ENCODE measurements around the gene SSR2. TPM values are rescaled to one million over a fixed set of nuclear protein-coding genes. Genes with fewer than 3 reads are reported as not detected.

SSR2 gene
- total RNA-seq, 2 experiments from 2014 or later = 148 to 150 TPM

- Mint-ChIP-seq H3K27ac (peak overlapping the region; percentile 94), H3K4me3 (peak overlapping the region; percentile 82), H3K9me3 (no peaks in the 10 kb centered on the region), H3K4me1 (ENCODE audit: low read depth) (peaks cover 22% of the 10 kb centered on the region), H3K36me3 (ENCODE audit: low read depth) (peaks cover 29% of the 10 kb centered on the region), H3K27me3 (no peaks in the 10 kb centered on the region)
- no peak for TF ChIP-seq CTCF (IDR thresholded peaks at IDR 0.05)
- ChIA-PET POLR2A (interaction anchor here (0.9 to 2.8 kb wide), 7 partner anchors 10 to 47 kb away, joined by 3 to 17 read pairs (median 4); partner anchors contain the start of gene LAMTOR2), CTCF (interaction anchor here (1.3 to 5.9 kb wide), 3 partner anchors 30 to 46 kb away, joined by 3 to 26 read pairs (median 8); no protein-coding TSS in a partner anchor)
- no peak for DNase-seq
- ATAC-seq = no peak
- intact Hi-C loops (cut with micrococcal nuclease) = loop anchor here (2.0 kb wide), 1 partner anchor 35 kb away; the partner anchor contains the start of gene LAMTOR2
These were observed 832 bp downstream of the SSR2 start for GRCh38 chr1:156019946-156020292.

GRCh38 chr1:156014829-156015228 is 5.9 kb downstream of the SSR2 start:
- DNase-seq (no peak), ATAC-seq (no peak)
- Mint-ChIP-seq H3K27me3 (no peaks in the 10 kb centered on the region), H3K27ac (no peak overlapping the region), H3K4me3 (no peak overlapping the region), H3K4me1 (ENCODE audit: low read depth) (peaks cover 20% of the 10 kb centered on the region), H3K36me3 (ENCODE audit: low read depth) (peaks cover 55% of the 10 kb centered on the region), H3K9me3 (no peaks in the 10 kb centered on the region)
- TF ChIP-seq CTCF (IDR thresholded peaks at IDR 0.05) = no peak
- CTCF ChIA-PET = interaction anchor here (1.4 kb wide), 1 partner anchor 10 kb away, joined by 4 read pairs; no protein-coding TSS in a partner anchor
- POLR2A ChIA-PET = interaction anchor here (1.0 to 2.1 kb wide), 5 partner anchors 10 to 115 kb away, joined by 3 to 7 read pairs (median 3); partner anchors contain the start of gene ARHGEF2
- intact Hi-C loops (cut with micrococcal nuclease) = no loop called here

GRCh38 chr1:156012051-156012817 is 8.5 kb downstream of the SSR2 start:
- no peak overlapping the region for H3K27ac Mint-ChIP-seq
- H3K4me1 Mint-ChIP-seq (ENCODE audit: low read depth) = peaks cover 8% of the 10 kb centered on the region
- no peak for ATAC-seq
- no peaks in the 10 kb centered on the region for H3K9me3 Mint-ChIP-seq
- no peak for DNase-seq
- ChIA-PET POLR2A (interaction anchor here (1.0 kb wide), 1 partner anchor 78 kb away, joined by 3 read pairs; no protein-coding TSS in a partner anchor), CTCF (no interaction called here)
- intact Hi-C loops (cut with micrococcal nuclease) = no loop called here
- no peak overlapping the region for H3K4me3 Mint-ChIP-seq
- no peaks in the 10 kb centered on the region for H3K27me3 Mint-ChIP-seq
- no peak for TF ChIP-seq CTCF (IDR thresholded peaks at IDR 0.05)
- H3K36me3 Mint-ChIP-seq (ENCODE audit: low read depth) = peaks cover 52% of the 10 kb centered on the region

- ChIA-PET POLR2A (interaction anchor here (1.2 to 3.7 kb wide), 2 partner anchors 10 to 14 kb away, joined by 3 to 17 read pairs; partner anchors contain the start of gene SSR2), CTCF (no interaction called here)
- ATAC-seq (no peak), DNase-seq (no peak)
- Mint-ChIP-seq H3K4me1 (ENCODE audit: low read depth) (peaks cover 17% of the 10 kb centered on the region), H3K4me3 (no peak overlapping the region), H3K9me3 (no peaks in the 10 kb centered on the region), H3K27me3 (no peaks in the 10 kb centered on the region), H3K27ac (peak overlapping the region; percentile 7), H3K36me3 (ENCODE audit: low read depth) (peaks cover 45% of the 10 kb centered on the region)
- intact Hi-C loops (cut with micrococcal nuclease) = no loop called here
- no peak for TF ChIP-seq CTCF (IDR thresholded peaks at IDR 0.05)
These were observed 11.3 kb downstream of the SSR2 start for GRCh38 chr1:156009404-156009803.

Data from activated CD8-positive, alpha-beta T cell treated with anti-CD3 and anti-CD28 coated beads for 36 hours (primary cell).